NCI-H774 (cell line): ENCODE results near the gene SINHCAF.
A peak's percentile ranks its signal among the peaks of the same experiment; 100 is the strongest.
"Not testable (repeated sequence)": the region's sequence is repeated elsewhere in the genome, so short reads cannot be mapped to it uniquely, and the experiment has no call there.

Source experiments
- DNase-seq: peaks from one replicate; lab custom pipeline; 2025; lab: John Stamatoyannopoulos, UW

SINHCAF gene

GRCh38 chr12:31263661-31264060 is 62.3 kb downstream of the SINHCAF start:
- DNase-seq, result no peak

- DNase-seq, result no peak
Measured at GRCh38 chr12:31261744-31262143, 64.2 kb downstream of the SINHCAF start.

- DNase-seq, result no peak
Measured at GRCh38 chr12:31260840-31261239, 65.1 kb downstream of the SINHCAF start.

- no peak for DNase-seq
Measured at GRCh38 chr12:31259136-31259886, 66.6 kb downstream of the SINHCAF start.

GRCh38 chr12:31257784-31258183 is 68.2 kb downstream of the SINHCAF start:
- DNase-seq, result no peak

- DNase-seq, result not testable (repeated sequence)
Measured at GRCh38 chr12:31251707-31252611, 74.0 kb downstream of the SINHCAF start.

- DNase-seq, result no peak
Measured at GRCh38 chr12:31250179-31250578, 75.8 kb downstream of the SINHCAF start.

GRCh38 chr12:31249356-31249755 is 76.6 kb downstream of the SINHCAF start:
- no peak for DNase-seq

GRCh38 chr12:31248815-31249214 is 77.1 kb downstream of the SINHCAF start:
- DNase-seq, result no peak

GRCh38 chr12:31248337-31248736 is 77.6 kb downstream of the SINHCAF start:
- DNase-seq, result no peak

- DNase-seq, result no peak
Measured at GRCh38 chr12:31246470-31246850, 79.5 kb downstream of the SINHCAF start.

GRCh38 chr12:31245822-31246469 is 80.0 kb downstream of the SINHCAF start:
- DNase-seq, result no peak

- not testable (repeated sequence) for DNase-seq
Measured at GRCh38 chr12:31242418-31242817, 83.5 kb downstream of the SINHCAF start.

GRCh38 chr12:31238764-31239387 is 87.1 kb downstream of the SINHCAF start:
- peak; percentile 88 for DNase-seq

GRCh38 chr12:31238333-31238732 is 87.6 kb downstream of the SINHCAF start:
- not testable (repeated sequence) for DNase-seq

GRCh38 chr12:31236998-31237637 is 88.8 kb downstream of the SINHCAF start:
- DNase-seq, result peak; percentile 50

- peak; percentile 32 for DNase-seq
Measured at GRCh38 chr12:31235868-31236395, 90.0 kb downstream of the SINHCAF start.

- peak; percentile 99 for DNase-seq
Measured at GRCh38 chr12:31234955-31235867, 90.7 kb downstream of the SINHCAF start.

GRCh38 chr12:31234053-31234840 is 91.7 kb downstream of the SINHCAF start:
- DNase-seq, result peak; percentile 77
